Spleen (tissue), 11 donors: Measurements from ENCODE around the gene FOXE3. TPM values are rescaled to one million over a fixed set of nuclear protein-coding genes. Genes with fewer than 3 reads are reported as not detected.

ENCODE experiments used
- DNase-seq: peaks from one replicate; pipeline ENCODE4 v3.0.0-alpha.2; 2020
- H3K27ac ChIP-seq, 8 donors: fragments of 200-600 bp; sonication (generic) in 7 of 8; 1 replicate in 4 of 8; 2 replicates in 4 of 8; pipeline versions ENCODE4 v1.5.0 to v1.8.0; 2016 to 2021; ENCODE audit warnings: inconsistent platforms in 4 of 8, mild to moderate bottlenecking in 4 of 8, moderate library complexity in 1 of 8
- H3K27me3 ChIP-seq, 7 donors: fragments of 200-600 bp; sonication (generic) in 6 of 7; replicated peaks in 1 of 7; 1 replicate in 4 of 7; 2 replicates in 3 of 7; pipeline versions ENCODE4 v1.5.0 to v1.8.0; 2016 to 2021; ENCODE audit warnings: inconsistent platforms in 3 of 7, mild to moderate bottlenecking in 1 of 7
- H3K36me3 ChIP-seq, 6 donors: fragments of 200-600 bp; sonication (generic) in 5 of 6; 1 replicate in 4 of 6; 2 replicates in 2 of 6; pipeline versions ENCODE4 v1.5.0 to v1.8.0; 2016 to 2021; ENCODE audit warnings: inconsistent platforms in 2 of 6
- H3K4me1 ChIP-seq, 6 donors: fragments of 200-600 bp; sonication (generic) in 5 of 6; 1 replicate in 3 of 6; 2 replicates in 3 of 6; pipeline versions ENCODE4 v1.5.0 to v1.8.0; 2016 to 2021; ENCODE audit warnings: inconsistent platforms in 3 of 6
- H3K4me3 ChIP-seq, 8 donors: fragments of 200-600 bp; sonication (generic) in 7 of 8; 1 replicate in 4 of 8; 2 replicates in 4 of 8; pipeline versions ENCODE4 v1.5.0 to v1.8.0; 2016 to 2021; ENCODE audit warnings: inconsistent platforms in 4 of 8, mild to moderate bottlenecking in 4 of 8, moderate library complexity in 2 of 8
- H3K9me3 ChIP-seq, 8 donors: fragments of 200-600 bp; sonication (generic) in 7 of 8; 1 replicate in 4 of 8; 2 replicates in 4 of 8; pipeline versions ENCODE4 v1.5.0 to v1.8.0; 2016 to 2021; ENCODE audit warnings: inconsistent platforms in 4 of 8
- POLR2A ChIP-seq, 3 donors: fragments of 450-650 bp; IDR thresholded peaks; one replicate each; pipeline ENCODE4 v1.5.1; 2017; ENCODE audit warnings: antibody characterized with exemption in 3 of 3, mild to moderate bottlenecking in 1 of 3
- POLR2AphosphoS5 ChIP-seq, 3 donors: sonication (generic); formaldehyde crosslinking; IDR thresholded peaks; one replicate each; pipeline ENCODE4 v1.5.1; 2017; ENCODE audit warnings: antibody characterized with exemption in 3 of 3
- WGBS, 5 donors: extraction: QIAGEN DNeasy Blood & Tissue Kit in 3 of 5; methylation state at CpG; one replicate each; pipeline versions ENCODE4 v1.1.5 to v1.1.7; 2013 to 2018; 5-methylcytosine and 5-hydroxymethylcytosine counted together
- intact Hi-C: fragments of 100-400 bp; cut with DNase I; formaldehyde crosslinking; loops from one replicate; pipeline ENCODE4 v1.15.0; 2023; ENCODE audit warnings: low total_unique reads
- polyA plus RNA-seq, 3 donors: library from polyadenylated mRNA; stranded (reverse); fragments of 200-250 nt; gene quantifications; one replicate each; pipeline ENCODE4 v1.2.1, GENCODE V29; 2013
- total RNA-seq, 7 donors: library from RNA; depleted of rRNA in 3 of 7; stranded (reverse); fragments of >200 nt in 3 of 7; fragmentation: NEBNext Ultra II Directional in 4 of 7; extraction: Animal tissue kit (Norgen Biotek cat#: 25700) in 4 of 7; gene quantifications; one replicate each; pipeline versions ENCODE4 v1.1.0 to v1.2.1, GENCODE V29; 2016 to 2021
- TF ChIP-seq, protein P1 (sequence below), 11 experiments: fragments of 200-600 bp in 7 of 11; fragments of 450-650 bp in 4 of 11; sonication (generic) in 4 of 11; IDR thresholded peaks in 8 of 11; conservative IDR thresholded peaks in 3 of 11; 1 replicate in 7 of 11; 2 replicates in 4 of 11; pipeline versions ENCODE4 v1.4.0 to v1.8.0; 2016 to 2021; ENCODE audit warnings: antibody characterized with exemption in 11 of 11, inconsistent platforms in 4 of 11, mild to moderate bottlenecking in 1 of 11
- donor health status: healthy with polysubstance abuse.
- donor health status: DM: no; HTN: no; CAD: no; lungs with moderate emphysema.
- donor health status: DM: no; HTN: no; CAD: no.
- donor health status: Bipolar disorder and iron deficiency.
- donor health status: healthy.
- donor health status: DM: no; HTN: no; CAD: no.
- donor health status: DM: yes; HTN: yes; CAD: no.

FOXE3 gene
- total and polyA plus RNA-seq, 10 donors: not detected

DNA sequence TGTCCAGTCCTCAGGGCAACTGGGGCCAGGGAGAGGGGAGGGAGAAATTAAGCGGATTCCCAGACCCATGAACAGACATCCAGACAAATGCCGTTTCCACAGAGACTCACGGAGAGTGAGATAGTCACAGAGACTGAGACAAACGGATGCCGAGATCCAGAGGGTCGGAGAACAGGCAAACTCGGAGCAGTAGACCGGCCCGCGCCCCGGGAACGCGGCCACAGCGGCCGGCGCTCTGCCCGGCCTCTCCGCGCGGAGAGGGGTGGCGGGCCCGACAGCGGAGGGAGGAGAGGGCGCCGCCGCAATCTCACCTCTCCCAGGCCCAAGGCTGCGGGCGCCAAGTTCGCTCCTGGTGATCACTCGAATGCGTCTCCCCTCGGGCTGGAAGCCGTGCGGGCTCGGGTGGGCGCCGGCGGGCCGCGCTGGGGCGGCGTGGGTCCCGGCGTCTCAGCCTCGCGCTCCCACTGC is 20.9 kb downstream of the FOXE3 start:
- intact Hi-C loops: loop anchor here (5.0 kb wide), 1 partner anchor 275 kb away; no protein-coding TSS in a partner anchor
- DNase-seq: no peak
- WGBS, 5 donors: 0 to 1% (median 0%) methylated on average over 37 to 46 of the region's 46 CpGs
- peak overlapping the region; percentile 64 to 88 (median 70) for H3K4me3 ChIP-seq
- peaks cover 0 to 10% (median 0%) of the 10 kb centered on the region in 6 donors for H3K36me3 ChIP-seq
- no peaks in the 10 kb centered on the region for H3K9me3 ChIP-seq
- peaks cover 27 to 75% (median 59%) of the 10 kb centered on the region in 6 donors for H3K4me1 ChIP-seq
- peak overlapping the region; percentile 66 to 90 (median 86) for H3K27ac ChIP-seq
- TF ChIP-seq, protein P1, sequence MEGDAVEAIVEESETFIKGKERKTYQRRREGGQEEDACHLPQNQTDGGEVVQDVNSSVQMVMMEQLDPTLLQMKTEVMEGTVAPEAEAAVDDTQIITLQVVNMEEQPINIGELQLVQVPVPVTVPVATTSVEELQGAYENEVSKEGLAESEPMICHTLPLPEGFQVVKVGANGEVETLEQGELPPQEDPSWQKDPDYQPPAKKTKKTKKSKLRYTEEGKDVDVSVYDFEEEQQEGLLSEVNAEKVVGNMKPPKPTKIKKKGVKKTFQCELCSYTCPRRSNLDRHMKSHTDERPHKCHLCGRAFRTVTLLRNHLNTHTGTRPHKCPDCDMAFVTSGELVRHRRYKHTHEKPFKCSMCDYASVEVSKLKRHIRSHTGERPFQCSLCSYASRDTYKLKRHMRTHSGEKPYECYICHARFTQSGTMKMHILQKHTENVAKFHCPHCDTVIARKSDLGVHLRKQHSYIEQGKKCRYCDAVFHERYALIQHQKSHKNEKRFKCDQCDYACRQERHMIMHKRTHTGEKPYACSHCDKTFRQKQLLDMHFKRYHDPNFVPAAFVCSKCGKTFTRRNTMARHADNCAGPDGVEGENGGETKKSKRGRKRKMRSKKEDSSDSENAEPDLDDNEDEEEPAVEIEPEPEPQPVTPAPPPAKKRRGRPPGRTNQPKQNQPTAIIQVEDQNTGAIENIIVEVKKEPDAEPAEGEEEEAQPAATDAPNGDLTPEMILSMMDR (IDR thresholded peaks at IDR 0.05 in 8 of 11, conservative IDR thresholded peaks at IDR 0.05 in 3 of 11): no peak
- TF ChIP-seq POLR2A (IDR thresholded peaks at IDR 0.05) (no peak), POLR2AphosphoS5 (IDR thresholded peaks at IDR 0.05) (no peak)
- H3K27me3 ChIP-seq: peaks cover 4 to 100% (median 76%) of the 10 kb centered on the region in 7 donors

DNA sequence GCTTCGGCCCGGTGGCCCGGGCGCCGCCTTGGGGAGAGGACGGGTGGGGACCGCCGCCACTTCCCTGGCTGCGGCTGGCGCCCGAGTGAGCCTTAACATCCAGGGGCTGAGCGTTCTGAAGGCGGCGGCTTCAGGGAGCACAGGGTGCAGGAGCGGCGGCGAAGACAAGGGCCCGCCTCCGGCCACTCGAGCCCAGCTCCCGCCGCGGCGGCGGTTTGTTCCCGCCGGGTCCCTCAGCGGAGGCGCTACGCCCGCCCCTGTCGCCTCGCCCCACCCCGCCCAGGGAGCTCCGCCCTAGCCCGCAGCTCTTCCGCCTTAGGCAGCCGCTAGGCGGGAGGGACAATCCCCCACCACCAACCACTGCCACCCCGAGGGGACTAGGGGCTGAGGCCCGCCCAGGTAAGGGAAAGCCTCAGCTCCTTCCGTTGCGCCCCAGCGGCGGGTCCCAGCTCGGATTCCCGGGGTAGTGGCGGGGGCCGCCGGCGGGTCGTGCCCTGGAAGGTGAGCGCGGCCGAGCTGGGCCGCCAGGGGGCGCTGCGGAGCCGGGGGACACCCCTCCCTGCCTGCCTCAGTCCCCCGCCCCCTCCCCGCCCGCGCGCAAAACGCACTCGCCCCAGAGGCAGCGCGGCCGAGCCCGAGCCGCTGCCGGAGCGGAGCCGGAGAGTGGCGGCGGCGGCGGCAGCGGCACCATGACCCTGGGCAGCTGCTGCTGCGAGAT is 21.5 kb downstream of the FOXE3 start, which contains the start of gene FOXD2:
TSS of gene FOXD2 (plus strand) at position 598 of the 718 bp plus-strand sequence. CDS start at position 690, 92 bp downstream.
- Histone ChIP-seq H3K4me3 (peak within 1 kb of the TSS; percentile 64 to 88 (median 70)), H3K36me3 (peaks cover 0 to 10% (median 0%) of the 10 kb centered on the region in 6 donors), H3K9me3 (no peaks in the 10 kb centered on the region), H3K4me1 (peaks cover 21 to 69% (median 53%) of the 10 kb centered on the region in 6 donors), H3K27ac (peak within 1 kb of the TSS; percentile 66 to 90 (median 86)), H3K27me3 (peaks cover 4 to 100% (median 72%) of the 10 kb centered on the region in 7 donors)
- TF ChIP-seq, protein P1 (IDR thresholded peaks at IDR 0.05 in 8 of 11, conservative IDR thresholded peaks at IDR 0.05 in 3 of 11): peak; percentile 96 to 99 (median 98)
- TF ChIP-seq POLR2AphosphoS5 (IDR thresholded peaks at IDR 0.05): peak; percentile 65 to 80 (median 77)
- no peak for TF ChIP-seq POLR2A (IDR thresholded peaks at IDR 0.05)
- intact Hi-C loops: loop anchor here (5.0 kb wide), 1 partner anchor 275 kb away; no protein-coding TSS in a partner anchor
- WGBS, 5 donors: 0 to 1% (median 1%) methylated on average over 11 to 80 of the region's 80 CpGs
- DNase-seq: peak; percentile 97

DNA sequence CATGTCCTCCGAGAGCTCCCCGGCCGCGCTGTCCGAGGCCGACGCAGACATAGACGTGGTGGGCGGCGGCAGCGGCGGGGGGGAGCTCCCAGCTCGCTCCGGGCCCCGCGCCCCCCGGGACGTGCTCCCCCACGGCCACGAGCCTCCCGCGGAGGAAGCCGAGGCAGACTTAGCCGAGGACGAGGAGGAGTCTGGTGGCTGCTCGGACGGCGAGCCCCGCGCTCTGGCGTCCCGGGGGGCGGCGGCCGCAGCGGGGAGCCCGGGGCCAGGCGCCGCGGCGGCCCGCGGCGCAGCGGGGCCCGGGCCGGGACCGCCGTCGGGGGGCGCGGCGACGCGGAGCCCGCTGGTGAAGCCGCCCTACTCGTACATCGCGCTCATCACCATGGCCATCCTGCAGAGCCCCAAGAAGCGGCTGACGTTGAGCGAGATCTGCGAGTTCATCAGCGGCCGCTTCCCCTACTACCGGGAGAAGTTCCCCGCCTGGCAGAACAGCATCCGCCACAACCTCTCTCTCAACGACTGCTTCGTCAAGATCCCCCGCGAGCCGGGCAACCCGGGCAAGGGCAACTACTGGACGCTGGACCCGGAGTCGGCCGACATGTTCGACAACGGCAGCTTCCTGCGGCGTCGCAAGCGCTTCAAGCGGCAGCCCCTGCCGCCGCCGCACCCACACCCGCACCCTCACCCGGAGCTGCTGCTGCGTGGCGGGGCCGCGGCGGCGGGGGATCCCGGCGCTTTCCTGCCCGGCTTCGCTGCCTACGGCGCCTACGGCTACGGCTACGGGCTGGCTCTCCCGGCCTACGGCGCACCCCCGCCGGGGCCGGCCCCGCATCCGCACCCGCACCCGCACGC is 22.3 kb downstream of the FOXE3 start:
- no peak for TF ChIP-seq POLR2A (IDR thresholded peaks at IDR 0.05)
- TF ChIP-seq, protein P1 (IDR thresholded peaks at IDR 0.05 in 8 of 11, conservative IDR thresholded peaks at IDR 0.05 in 3 of 11): no peak
- TF ChIP-seq POLR2AphosphoS5 (IDR thresholded peaks at IDR 0.05): no peak
- peak; percentile 83 for DNase-seq
- peaks cover 4 to 100% (median 72%) of the 10 kb centered on the region in 7 donors for H3K27me3 ChIP-seq
- peaks cover 13 to 63% (median 46%) of the 10 kb centered on the region in 6 donors for H3K4me1 ChIP-seq
- WGBS, 5 donors: 1 to 2% (median 2%) methylated on average over 31 to 117 of the region's 117 CpGs
- H3K36me3 ChIP-seq: peaks cover 0 to 3% (median 0%) of the 10 kb centered on the region in 6 donors
- peak overlapping the region; percentile 66 to 90 (median 86) for H3K27ac ChIP-seq
- intact Hi-C loops: loop anchor here (5.0 kb wide), 1 partner anchor 274 kb away; no protein-coding TSS in a partner anchor
- H3K4me3 ChIP-seq: peak overlapping the region; percentile 64 to 88 (median 70)
- H3K9me3 ChIP-seq: peaks cover 0 to under 1% (median 0%) of the 10 kb centered on the region in 8 donors
